Frontal cortex (tissue), 4 donors: ENCODE measurements around the gene OBP2A. TPM values are rescaled to one million over a fixed set of nuclear protein-coding genes. Genes with fewer than 3 reads are reported as not detected.
A peak's percentile ranks its signal among the peaks of the same experiment; 100 is the strongest.
"Not testable (repeated sequence)": the region's sequence is repeated elsewhere in the genome, so short reads cannot be mapped to it uniquely, and the experiment has no call there.

ENCODE experiments used
- DNase-seq, 2 donors: peaks; one replicate each; pipeline ENCODE4 v3.0.0; 2012; ENCODE audit warnings: low spot score in 2 of 2
- FAIRE-seq: peaks from 2 replicates; lab custom pipeline; 2012; peaks lifted over from hg19 to GRCh38; lab: Jason Lieb, UNC
- total RNA-seq: library from RNA; depleted of rRNA; stranded (reverse); fragments of >200 nt; gene quantifications from one replicate; pipeline ENCODE4 v1.2.3, GENCODE V29; 2014
- donor health status: control.
- donor health status: control.
- donor health status: control.

OBP2A gene
- total RNA-seq = not detected

DNA sequence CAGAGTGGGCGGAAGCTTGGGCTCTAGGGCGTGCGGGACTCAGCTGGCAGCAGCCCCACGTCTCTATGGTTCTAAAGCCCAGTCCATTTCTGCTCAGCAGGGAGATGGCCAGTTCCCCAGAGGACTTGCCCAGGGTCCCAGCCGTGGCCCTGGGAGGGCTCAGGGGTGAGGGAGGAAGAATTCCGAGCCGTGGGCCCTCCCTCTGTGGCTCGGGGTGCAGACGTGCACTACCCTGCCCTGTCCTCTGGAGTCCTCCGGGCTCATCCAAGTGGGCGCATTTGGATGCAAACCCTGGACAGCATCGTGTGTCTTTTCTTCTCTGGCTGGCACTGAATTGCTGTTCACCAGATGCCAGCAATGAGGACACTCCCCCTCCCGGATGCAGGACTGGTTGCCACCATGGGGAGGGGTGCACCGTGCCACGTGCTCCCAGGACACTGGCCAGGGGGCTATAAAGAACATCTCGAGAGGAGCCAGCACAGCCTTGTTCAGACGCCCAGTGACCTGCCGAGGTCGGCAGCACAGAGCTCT, at the start of gene OBP2A:
Gene OBP2A, plus strand, starts transcription at position 481 of the 531 bp plus-strand sequence. CDS start 55 bp downstream, outside the sequence.
- not testable (repeated sequence) for FAIRE-seq

GRCh38 chr9:135498381-135499126, 47.4 kb upstream of the OBP2A start:
- no peak for FAIRE-seq
- no peak for DNase-seq

More for the DNA sequence above, at the start of gene OBP2A:
- DNase-seq = not testable (repeated sequence)

DNA sequence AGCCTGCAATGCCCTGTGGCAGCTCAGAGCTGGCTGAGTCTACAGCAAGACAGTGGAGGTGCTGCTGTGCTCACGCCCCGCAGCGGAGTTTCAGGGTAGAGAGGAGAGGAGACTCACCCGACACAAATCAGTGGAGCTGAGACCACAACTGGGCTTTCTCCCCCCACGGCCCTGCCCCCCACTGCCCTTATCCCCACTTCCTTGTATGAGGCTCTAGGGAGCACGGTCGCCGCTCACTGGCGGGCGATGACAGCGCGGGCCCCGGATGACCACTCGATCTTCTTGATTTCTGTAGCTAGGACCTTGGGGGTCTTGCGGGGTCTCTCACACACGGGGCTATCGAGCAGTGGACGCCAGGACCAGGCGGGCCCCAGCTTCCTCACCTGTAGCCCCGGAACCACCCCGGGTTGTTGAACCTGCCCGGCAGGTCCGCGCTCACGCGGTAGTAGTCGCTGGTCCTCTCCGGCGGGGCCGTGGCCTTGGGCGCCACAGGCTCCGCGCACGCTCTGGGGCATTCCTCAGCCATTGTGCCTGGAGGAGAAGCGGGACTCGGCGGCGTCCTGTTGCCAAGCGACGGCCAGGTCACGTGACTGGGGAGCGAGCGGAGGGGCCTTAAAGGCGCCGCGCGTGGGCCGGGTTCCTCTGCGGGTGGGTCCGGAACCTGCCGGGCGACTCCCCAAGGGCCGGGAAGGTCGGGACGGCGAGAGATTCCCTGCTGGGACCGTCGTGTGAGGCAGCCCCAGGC, 46.4 kb upstream of the OBP2A start:
- DNase-seq (peak; percentile 94), FAIRE-seq (no peak)

GRCh38 chr9:135500071-135500524, 45.8 kb upstream of the OBP2A start:
- no peak for DNase-seq
- no peak for FAIRE-seq

GRCh38 chr9:135500525-135501260, 45.2 kb upstream of the OBP2A start, which contains the start of gene MRPS2:
MRPS2 (plus strand) TSS chr9:135500682; CDS start chr9:135500711, 29 bp downstream.
- FAIRE-seq = no peak
- peak; percentile 95 to 96 for DNase-seq

DNA sequence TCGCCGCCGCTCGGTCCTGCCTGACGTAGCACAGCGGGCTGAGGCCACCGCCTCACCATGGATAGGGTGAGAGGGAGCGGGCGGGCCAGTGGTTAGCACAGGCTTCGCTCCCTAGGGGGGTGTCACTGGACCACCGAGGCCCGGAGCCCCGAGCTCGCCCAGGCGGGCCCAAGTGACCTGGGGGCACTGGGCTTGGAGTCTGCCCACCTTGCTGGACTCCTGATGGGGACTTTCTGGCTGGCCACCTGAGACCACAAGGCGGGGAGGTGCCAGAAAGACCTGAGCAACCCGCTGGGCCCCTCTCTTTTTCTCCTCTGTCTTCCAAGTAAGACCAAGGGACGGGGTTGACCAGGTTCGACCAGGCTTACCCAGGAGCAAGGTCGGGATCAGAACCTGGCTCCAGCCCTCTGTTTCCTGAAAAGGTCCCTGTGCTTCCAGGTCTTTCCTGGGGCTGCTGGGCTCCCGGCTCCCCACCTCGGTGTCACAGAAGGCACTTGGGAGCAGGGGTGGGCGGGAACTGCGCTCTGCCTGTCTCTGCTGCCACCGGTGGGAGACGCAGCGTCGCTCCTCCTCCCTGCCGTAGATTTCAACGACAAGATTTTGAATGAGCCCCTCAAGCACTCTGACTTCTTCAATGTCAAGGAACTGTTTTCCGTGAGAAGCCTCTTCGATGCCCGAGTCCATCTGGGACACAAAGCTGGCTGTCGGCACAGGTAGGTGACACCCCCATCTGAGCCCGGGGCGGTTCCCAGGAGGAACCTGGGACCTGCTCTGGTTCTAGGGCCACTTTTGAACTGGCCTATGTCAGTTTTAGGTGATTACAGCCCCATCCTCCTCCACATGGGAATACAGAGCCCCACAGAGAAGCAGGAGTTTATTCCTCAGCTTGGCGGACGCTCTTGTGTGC, 44.4 kb upstream of the OBP2A start:
- no peak for FAIRE-seq
- peak in 1 of 2 donors; percentile 68 for DNase-seq

DNA sequence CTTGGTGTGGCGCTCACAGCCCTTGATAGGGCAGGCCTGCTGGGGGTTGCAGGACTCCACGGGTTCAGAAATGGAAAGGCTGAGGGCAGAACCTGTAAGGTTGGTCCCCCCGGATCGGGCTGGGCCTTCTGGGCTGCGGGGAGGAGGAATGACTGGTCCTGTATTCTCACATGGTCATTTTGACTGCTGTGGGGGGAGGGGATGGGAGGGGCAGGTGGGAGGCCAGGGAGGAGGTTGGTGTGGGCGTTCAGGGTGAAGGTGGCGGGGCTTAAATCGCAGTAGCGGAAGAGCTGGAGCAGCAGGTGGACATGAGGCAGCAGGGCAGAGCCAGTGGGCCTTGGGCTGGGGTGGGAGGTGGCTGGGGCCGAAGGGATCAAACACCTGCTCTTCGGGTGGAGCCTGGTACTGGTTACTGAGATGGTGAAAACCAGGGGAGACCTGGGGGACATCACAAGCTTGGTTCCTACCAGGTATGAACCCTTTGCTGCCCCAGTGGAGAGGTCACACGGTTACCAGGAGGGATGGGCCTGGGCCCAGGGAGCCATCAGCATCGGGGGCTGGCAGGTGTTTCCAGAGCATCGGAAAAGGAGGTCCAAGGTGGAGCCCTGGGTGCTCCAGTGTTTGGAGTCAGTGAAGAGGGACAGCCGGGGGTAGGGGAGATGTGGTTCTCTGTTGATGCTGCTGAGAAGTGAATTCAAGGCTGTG, 43.6 kb upstream of the OBP2A start:
- DNase-seq = no peak
- FAIRE-seq = no peak

- FAIRE-seq (no peak), DNase-seq (no peak)
Measured at GRCh38 chr9:135502873-135503321, 43.0 kb upstream of the OBP2A start.

- no peak for DNase-seq
- no peak for FAIRE-seq
Measured at GRCh38 chr9:135503371-135504261, 42.3 kb upstream of the OBP2A start.

GRCh38 chr9:135504262-135505243, 41.4 kb upstream of the OBP2A start:
- no peak for FAIRE-seq

DNA sequence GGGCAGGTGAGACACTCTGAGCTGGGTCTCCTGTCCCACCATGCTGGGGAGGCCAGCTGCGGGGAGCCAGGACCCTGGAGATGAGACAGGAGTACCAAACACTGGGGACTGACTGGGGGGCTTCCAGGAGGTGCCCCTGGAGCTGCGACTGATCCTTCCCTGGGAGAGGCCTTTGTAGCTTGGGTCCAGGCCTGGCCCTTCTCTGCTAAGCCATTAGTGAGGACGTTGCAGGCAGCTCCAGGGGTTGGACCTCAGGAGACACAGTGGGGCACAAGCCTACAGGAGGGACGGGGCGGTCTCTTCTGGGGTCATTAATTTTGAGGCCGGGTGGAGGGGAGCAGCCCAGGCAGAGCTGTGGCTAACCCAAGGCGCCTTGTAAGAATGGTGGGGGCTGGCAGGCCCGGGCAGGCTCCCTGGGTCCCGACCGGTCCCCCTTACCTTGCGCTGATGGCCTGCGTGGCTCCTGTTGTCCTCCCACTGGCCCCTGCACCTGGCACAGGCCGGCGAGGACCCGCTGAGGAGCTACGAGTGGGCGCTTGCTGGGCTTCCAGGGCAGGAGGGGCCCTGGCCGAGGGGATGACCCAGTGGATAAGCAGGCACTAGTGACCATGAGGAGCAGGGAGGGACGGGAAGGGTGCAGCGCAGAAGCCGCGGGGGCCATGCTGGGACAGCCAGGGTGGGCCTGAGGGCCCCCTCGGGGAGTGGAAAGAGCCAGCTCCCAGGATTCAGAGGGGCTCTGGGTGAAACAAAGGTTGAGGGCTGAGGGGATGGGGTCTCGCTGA, 40.3 kb upstream of the OBP2A start:
- DNase-seq = no peak

More at GRCh38 chr9:135504262-135505243, 41.4 kb upstream of the OBP2A start:
- peak; percentile 70 to 85 for DNase-seq

GRCh38 chr9:135506327-135507103, 39.4 kb upstream of the OBP2A start:
- no peak for DNase-seq
- FAIRE-seq = no peak

More for the DNA sequence above, 40.3 kb upstream of the OBP2A start:
- no peak for FAIRE-seq

DNA sequence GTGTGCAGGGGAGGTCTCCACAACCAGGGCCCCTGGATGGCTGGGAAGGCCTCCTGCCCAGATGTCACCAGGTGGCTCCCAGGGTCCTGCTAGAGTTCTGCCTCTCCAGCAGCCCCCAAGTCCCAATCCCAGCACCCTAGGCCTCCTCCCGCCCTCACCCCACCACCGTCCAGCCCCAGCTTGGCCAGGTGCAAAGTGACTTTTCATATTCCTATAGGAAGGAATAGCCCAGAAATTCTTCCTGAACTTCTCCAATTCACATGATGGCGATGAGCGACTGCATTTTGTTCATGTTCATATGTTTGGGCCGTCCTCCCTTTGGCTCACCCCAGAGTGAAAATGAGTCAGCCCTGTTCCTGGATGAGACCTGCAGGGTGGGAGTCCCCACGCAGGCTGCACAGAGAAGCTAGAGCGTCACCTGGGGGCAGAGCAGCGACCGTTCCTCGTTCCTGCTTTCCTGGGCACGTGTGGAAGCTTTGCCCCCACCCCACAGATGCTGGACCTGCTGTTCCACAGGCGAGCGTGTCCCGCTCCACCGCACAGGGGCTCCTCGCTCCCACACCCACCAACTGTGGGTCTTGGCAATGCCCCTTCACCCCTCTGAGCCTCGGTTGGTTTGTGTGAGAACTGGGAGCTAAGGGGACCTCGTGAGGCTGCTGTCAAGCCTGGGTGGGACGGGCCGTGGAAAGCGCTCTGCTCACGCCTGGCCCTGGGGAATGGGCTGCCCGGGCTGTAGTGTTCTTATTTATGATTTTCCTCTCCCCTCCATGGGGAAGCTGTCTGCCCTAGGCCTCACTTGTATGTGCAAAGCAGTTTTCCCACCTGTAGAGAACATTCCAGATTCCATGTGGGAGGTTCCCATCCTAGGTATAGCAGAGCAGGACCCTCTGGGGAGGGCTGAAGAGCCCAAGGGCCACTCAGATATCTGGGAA, 38.6 kb upstream of the OBP2A start:
- FAIRE-seq (no peak), DNase-seq (no peak)
